Retinal pigment epithelial cell (primary cell): ENCODE data around the gene RPS25.
"Not testable (repeated sequence)": the region's sequence is repeated elsewhere in the genome, so short reads cannot be mapped to it uniquely, and the experiment has no call there.

ENCODE experiments used
- DNase-seq: peaks from one replicate; pipeline ENCODE4 v3.0.0-alpha.2; 2010; ENCODE audit warnings: low read depth
- H3K4me3 ChIP-seq: 2 replicates; pipeline ENCODE4 v1.5.1; 2011; ENCODE audit warnings: mild to moderate bottlenecking, low read length, control low read depth, moderate library complexity
- TF ChIP-seq, protein P1 (sequence below): conservative IDR thresholded peaks from 2 replicates; pipeline ENCODE4 v1.5.1; 2011; ENCODE audit warnings: low read depth, low read length, control low read depth, inconsistent platforms

The RPS25 gene

DNA sequence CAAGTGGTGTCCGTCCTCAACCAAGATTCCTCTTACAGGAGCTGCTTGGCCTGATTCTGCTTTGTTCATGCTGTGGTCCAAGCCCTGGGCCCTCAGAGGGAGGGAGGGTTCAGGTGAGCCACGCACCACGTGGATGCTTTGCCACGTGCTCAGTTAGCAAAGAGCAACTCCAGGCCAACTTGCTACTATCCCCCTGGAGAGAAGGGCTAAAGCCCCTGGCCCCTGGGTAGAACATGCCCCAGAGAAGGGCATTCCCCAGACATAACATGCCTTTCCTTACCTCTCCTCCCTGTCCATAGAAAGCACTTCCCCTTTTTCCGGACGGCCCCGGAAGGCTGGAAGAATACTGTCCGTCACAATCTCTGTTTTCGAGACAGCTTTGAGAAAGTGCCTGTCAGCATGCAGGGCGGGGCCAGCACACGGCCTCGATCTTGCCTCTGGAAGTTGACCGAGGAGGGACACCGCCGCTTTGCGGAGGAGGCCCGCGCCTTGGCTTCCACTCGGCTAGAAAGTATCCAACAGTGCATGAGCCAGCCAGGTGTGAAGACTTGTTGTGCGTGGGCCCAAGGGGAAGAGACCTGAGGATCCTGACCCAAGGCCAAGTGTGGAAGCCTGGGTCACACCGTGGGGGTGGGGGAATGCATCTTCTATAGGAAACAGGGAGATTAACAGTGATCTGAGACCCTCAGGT, 37.8 kb downstream of the RPS25 start:
- no peak for DNase-seq
- TF ChIP-seq, protein P1, sequence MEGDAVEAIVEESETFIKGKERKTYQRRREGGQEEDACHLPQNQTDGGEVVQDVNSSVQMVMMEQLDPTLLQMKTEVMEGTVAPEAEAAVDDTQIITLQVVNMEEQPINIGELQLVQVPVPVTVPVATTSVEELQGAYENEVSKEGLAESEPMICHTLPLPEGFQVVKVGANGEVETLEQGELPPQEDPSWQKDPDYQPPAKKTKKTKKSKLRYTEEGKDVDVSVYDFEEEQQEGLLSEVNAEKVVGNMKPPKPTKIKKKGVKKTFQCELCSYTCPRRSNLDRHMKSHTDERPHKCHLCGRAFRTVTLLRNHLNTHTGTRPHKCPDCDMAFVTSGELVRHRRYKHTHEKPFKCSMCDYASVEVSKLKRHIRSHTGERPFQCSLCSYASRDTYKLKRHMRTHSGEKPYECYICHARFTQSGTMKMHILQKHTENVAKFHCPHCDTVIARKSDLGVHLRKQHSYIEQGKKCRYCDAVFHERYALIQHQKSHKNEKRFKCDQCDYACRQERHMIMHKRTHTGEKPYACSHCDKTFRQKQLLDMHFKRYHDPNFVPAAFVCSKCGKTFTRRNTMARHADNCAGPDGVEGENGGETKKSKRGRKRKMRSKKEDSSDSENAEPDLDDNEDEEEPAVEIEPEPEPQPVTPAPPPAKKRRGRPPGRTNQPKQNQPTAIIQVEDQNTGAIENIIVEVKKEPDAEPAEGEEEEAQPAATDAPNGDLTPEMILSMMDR: no peak
- H3K4me3 ChIP-seq: no peak overlapping the region

DNA sequence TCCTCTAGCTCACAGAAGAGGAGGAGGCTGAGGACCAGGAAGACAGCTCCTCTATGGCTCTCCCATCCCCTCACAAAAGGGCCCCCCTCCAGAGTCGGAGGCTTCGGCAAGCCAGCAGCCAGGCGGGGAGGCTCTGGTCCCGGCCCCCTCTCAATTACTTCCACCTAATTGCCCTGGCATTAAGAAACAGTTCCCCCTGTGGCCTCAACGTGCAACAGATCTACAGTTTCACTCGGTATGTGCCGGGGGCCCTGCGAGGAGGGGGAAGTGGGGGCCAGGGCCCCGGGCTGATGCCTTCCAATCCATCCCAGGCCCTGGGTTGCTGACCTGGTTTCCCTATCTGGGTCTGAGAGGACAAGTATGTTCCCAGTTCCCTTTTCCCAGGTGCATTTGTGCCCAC, 38.7 kb downstream of the RPS25 start:
- no peak for DNase-seq
- TF ChIP-seq, protein P1: peak; percentile 24
- H3K4me3 ChIP-seq: no peak overlapping the region

DNA sequence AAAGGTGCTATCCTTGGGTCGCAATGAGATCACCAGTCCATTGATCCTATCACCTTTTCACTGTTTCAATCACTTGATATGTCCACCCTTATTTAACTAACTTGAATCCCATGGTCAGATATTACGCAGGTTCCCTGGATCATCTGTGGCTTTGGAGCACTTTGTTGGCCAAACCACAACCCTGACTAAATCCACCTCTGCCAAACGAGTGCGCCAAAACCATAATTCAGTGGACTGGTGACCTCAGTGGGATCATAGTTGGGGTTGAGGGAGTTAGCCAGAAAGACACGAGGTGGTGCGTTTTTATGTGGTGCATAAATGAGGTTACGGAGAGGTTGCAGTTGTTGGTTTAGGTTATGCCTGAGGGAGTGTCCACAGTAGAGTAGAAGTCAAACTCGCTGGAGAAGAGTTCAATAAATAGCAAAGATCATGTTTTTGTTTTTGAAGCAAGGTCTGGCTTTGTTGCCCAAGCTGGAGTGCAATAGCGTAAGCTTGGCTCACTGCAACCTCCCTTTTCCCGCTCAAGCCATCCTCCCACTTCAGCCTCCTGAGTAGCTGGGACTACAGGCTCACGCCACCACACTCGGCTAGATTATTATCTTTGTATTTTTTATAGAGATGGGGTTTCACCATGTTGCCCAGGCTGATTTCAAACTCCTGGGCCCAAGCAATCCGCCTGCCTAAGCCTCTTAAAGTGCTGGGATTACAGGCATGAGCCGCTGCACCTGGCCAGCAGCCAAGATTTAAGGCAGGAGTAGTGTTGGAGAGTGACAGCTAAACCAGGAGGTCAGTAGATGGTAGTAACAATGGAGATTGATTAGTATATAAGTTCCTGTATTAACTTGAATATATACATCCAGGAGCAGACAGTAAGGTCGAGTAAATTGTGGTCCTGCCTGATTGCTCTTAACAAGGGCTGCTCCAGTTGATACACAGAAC, 42.1 kb downstream of the RPS25 start:
- peak; percentile 74 for DNase-seq
- TF ChIP-seq, protein P1: no peak

DNA sequence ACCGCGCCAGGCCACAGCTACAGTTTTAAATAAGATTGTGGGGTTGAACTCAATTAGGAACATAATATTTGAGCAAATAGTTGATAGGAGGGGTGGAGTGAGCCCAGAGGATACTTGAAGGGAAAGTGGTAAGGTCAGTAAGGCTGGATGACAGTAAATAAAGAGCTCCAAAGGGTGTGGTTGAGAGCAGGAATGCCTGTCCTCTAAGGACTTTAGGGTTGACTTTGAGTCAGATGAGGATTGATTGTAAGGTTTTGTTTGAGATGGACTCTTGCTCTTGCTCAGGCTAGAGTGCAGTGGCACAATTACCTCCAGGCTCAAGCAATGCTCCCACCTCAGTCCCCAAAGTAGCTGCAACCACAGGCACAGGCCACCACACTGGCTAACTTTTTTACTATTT, 44.2 kb downstream of the RPS25 start:
- TF ChIP-seq, protein P1: no peak
- no peak for DNase-seq
- no peak overlapping the region for H3K4me3 ChIP-seq

More for the DNA sequence above, 42.1 kb downstream of the RPS25 start:
- no peak overlapping the region for H3K4me3 ChIP-seq

DNA sequence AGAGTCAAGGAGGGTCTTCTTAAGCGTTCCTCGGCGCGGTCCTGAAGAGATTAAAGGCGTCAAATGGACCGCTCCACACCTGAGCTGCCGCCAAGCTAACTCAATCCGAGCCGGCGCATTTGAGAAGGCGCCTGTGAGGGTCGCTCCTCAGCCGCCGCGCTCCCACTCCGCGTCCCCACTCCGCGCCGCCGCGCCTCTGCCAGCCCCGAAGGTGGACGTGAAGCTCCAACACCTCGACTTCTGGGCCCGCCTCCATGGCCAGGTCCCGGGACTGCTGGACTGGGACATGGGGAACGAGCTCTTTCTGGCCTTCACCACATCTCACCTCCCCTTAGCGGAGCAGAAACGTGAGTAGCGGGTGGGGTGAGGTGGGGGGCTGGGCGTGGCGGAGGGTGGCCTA, 46.5 kb downstream of the RPS25 start, which contains the start of gene FOXR1:
FOXR1 (plus strand) TSS at position 116 of the 400 bp plus-strand sequence; CDS start at position 287, 171 bp downstream.
- no peak within 1 kb of the TSS for H3K4me3 ChIP-seq
- TF ChIP-seq, protein P1: no peak
- DNase-seq: no peak

DNA sequence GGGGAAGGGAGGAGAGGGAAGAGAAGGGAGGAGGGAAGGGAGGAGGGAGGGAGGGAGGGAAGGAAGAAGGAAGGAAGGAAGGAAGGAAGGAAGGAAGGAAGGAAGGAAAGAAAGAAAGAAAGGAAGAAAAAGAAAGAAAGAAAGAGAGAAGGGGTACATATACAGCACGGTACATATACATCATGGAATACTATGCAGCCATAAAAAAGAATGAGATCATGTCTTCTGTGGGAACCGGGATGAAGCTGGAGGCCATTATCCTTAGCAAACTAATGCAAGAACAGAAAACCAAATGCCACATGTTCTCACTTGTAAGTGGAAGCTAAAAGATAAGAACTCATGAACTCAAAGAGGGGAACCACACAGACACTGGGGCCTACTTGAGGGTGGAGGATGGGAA, 48.6 kb downstream of the RPS25 start:
- not testable (repeated sequence) for DNase-seq, H3K4me3 ChIP-seq
